HG02763 (cell line): ENCODE results near the gene RBBP9.
"Not testable (repeated sequence)": the region's sequence is repeated elsewhere in the genome, so short reads cannot be mapped to it uniquely, and the experiment has no call there.

Experiments
- ATAC-seq: cut with Tn5 transposase; IDR thresholded peaks from one replicate; pipeline ENCODE4 v1.9.1; 2021; ENCODE audit warnings: mild to moderate bottlenecking, moderate library complexity; ENCODE audit not compliant: unreplicated experiment

The RBBP9 gene

GRCh38 chr20:18506744-18507143 lies 9.7 kb upstream of the RBBP9 start:
- ATAC-seq = no peak

DNA sequence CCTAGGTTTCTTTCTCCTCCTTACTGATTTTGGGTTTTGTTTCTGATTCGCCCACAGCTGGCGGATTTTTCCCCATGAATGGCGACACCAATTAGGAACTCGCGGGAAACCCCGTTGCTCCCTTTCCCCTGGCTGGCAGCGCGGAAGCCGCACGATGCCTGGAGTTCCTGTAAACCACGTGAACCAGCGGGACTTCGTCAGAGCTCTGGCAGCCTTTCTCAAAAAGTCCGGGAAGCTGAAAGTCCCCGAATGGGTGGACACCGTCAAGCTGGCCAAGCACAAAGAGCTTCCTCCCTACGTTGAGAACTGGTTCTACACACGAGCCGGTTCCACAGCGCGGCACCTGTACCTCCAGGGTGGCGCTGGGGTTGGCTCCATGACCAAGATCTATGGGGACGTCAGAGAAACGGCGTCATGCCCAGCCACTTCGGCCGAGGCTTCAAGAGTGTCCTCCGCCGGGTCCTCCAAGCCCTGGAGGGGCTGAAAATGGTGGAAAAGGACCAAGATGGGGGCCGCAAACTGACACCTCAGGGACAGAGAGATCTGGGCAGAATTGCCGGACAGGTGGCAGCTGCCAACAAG lies 7.5 kb upstream of the RBBP9 start:
- no peak for ATAC-seq

DNA sequence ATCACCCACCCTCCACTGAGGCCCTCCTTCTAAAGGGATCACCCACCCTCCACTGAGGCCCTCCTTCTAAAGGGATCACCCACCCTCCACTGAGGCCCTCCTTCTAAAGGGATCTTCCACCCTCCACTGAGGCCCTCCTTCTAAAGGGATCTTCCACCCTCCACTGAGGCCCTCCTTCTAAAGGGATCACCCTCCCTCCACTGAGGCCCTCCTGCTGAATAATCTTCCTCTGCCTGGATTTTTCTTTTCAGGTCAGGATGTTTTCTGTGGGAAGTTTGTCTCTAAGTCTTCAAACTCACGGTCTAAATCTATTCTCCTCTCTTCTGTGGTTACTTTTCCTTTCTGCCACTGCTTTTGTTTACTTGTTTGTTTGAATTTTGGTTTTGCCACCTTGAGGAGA lies 4.6 kb upstream of the RBBP9 start:
- not testable (repeated sequence) for ATAC-seq

DNA sequence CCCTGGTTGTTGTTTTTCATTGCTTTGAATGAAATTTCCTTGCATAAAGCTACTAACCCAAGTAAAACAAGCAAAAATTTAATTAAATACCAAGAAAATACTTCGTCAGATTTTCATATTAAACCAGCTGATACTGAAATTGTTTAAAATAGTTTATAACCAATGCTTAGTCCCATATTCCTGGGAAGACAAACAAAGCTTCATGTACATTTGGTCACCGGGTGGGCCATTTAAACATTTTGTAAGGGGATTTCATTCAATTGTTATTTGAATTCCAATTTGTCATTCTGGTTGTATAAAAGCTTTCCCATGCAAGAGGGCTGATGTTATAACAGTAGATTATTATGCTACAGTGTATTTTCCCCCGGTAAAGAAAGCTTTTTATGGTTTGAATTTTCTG lies 578 bp upstream of the RBBP9 start:
- no peak for ATAC-seq

- no peak for ATAC-seq
Measured at GRCh38 chr20:18496042-18496441, 983 bp downstream of the RBBP9 start.

DNA sequence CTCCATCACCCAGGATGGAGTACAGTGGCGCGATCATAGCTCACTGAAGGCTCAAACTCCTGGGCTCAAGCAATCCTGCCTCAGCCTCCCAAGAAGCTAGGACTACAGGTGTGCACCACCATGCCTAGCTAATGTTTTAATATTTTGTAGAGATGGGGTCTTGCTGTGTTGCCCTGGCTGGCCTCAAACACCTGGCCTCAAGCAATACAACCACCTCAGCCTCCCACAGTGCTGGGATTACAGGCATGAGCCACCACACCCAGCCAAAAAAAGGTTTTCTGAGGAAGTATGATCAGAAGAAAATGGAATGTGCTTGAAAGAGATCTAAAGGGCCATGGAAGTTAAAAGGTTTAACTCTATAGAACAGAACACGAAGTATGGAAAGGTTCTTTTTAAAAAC lies 8.7 kb downstream of the RBBP9 start:
- ATAC-seq = no peak

GRCh38 chr20:18481596-18481995 lies 15.4 kb downstream of the RBBP9 start:
- ATAC-seq = no peak

- no peak for ATAC-seq
Measured at GRCh38 chr20:18477821-18478220, 19.2 kb downstream of the RBBP9 start.

DNA sequence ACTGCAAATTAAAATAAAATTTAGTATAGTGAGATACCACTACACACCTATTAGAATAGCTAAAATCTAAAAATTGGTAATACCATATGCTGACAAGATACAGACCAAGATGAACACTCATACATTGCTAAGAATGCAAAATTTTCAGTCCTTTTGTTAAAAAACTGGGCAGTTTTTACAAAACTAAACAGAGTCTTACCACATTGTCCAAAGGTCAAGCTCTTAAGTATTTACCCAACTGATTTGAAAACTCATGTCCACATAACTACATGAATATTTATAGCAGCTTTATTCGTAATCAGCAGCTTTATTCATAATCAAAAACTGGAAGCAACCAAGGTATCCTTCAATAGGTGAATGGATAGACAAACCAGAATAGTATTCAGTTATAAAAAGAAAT lies 19.8 kb downstream of the RBBP9 start:
- ATAC-seq = no peak

- ATAC-seq = peak; percentile 98
Measured at GRCh38 chr20:18466894-18467730, 29.9 kb downstream of the RBBP9 start, which contains the start of the genes DZANK1 and POLR3F. Gene DZANK1, minus strand, starts transcription at chr20:18467030. Its CDS starts 1,672 bp downstream, at chr20:18465358. Gene POLR3F, plus strand, starts transcription at chr20:18467390. Its CDS starts 117 bp downstream, at chr20:18467507.

DNA sequence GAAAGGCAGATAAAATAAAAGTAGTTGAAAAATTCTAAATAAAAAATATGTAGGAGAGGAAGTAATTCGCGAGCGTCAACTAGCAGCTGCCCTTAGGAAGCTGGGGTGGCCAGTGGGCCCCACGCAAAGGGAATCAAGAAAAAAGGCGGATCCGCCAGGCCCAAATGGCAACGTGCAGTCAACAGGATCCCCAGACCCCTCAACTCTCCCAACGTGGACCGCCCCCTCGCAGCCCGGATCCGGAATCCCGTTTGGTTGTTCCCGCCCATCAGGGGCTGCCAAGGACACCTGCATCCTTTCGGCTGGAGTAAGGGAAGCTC lies 30.5 kb downstream of the RBBP9 start:
- peak; percentile 23 for ATAC-seq

- no peak for ATAC-seq
Measured at GRCh38 chr20:18465536-18466200, 31.4 kb downstream of the RBBP9 start.

- ATAC-seq = no peak
Measured at GRCh38 chr20:18456600-18456999, 40.4 kb downstream of the RBBP9 start.

DNA sequence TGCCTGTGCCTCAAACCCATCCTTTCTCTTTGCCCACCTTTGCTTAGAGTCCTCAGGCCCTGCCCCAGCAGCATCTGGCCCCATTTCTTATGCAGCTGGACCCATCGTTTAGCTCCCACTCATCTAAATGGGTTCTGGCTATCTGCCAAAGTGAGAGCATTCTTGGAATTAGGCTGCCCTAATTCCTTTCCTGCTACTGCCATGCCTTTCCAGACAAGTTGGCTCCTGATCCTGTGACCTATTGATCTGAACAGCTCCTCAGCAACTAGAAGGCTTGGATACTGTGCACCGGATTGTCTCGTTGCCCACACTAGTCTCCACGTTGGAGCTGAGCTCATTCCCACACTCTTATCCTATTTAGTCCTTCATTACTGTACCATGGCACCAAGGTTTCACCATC lies 53.1 kb downstream of the RBBP9 start:
- no peak for ATAC-seq

DNA sequence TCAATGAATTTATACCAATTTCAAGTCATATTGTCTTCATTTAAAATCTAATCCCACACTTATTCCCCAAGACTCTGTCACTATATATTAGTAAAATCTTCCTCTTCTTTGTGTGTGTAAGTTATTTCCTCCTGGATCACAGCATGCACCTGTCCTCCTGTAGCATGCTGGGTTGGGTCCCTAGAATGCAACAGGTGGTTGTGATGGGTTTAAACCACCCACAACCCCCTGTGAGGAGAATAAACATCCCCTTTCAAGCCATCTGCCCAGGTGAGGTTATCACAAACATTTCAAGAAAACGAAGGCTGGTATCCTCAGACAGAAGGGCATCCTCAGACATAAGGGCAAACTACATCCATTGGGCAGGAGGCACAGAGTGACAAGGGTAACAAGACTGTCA lies 56.6 kb downstream of the RBBP9 start:
- no peak for ATAC-seq

- no peak for ATAC-seq
Measured at GRCh38 chr20:18436847-18437246, 60.2 kb downstream of the RBBP9 start.
